Lower lobe of right lung (tissue), 2 donors: ENCODE results near the gene MRM2. TPM values are rescaled to one million over a fixed set of nuclear protein-coding genes. Genes with fewer than 3 reads are reported as not detected.
A peak's percentile ranks its signal among the peaks of the same experiment; 100 is the strongest.

Experiments used
- ATAC-seq, 2 donors: fragments of 200-7000 bp; cut with Tn5 transposase; one replicate each; pipeline ENCODE4 v1.9.1; 2020 to 2022; ENCODE audit warnings: mild to moderate bottlenecking in 2 of 2, moderate library complexity in 2 of 2
- DNase-seq: peaks from one replicate; pipeline ENCODE4 v3.0.0-alpha.2; 2020
- H3K27ac ChIP-seq: fragments of 200-600 bp; one replicate; pipeline ENCODE4 v1.8.0; 2022
- H3K27me3 ChIP-seq: fragments of 200-600 bp; one replicate; pipeline ENCODE4 v1.8.0; 2022; ENCODE audit warnings: low read depth
- H3K36me3 ChIP-seq: fragments of 200-600 bp; one replicate; pipeline ENCODE4 v1.8.0; 2022; ENCODE audit warnings: mild to moderate bottlenecking
- H3K4me1 ChIP-seq: fragments of 200-600 bp; one replicate; pipeline ENCODE4 v1.8.0; 2022
- H3K4me3 ChIP-seq: fragments of 200-600 bp; one replicate; pipeline ENCODE4 v1.8.0; 2022; ENCODE audit warnings: mild to moderate bottlenecking
- H3K9me3 ChIP-seq: fragments of 200-600 bp; one replicate; pipeline ENCODE4 v1.8.0; 2022
- intact Hi-C: fragments of 100-400 bp; cut with DNase I; formaldehyde crosslinking; loops from one replicate; pipeline ENCODE4 v1.11.0; 2022
- total RNA-seq: library from RNA; stranded (reverse); fragmentation: NEBNext Ultra II Directional; extraction: Animal tissue kit (Norgen Biotek cat#: 25700); gene quantifications from one replicate; pipeline ENCODE4 v1.2.1, GENCODE V29; 2021
- TF ChIP-seq, protein P1 (sequence below): fragments of 200-600 bp; IDR thresholded peaks from one replicate; pipeline ENCODE4 v1.8.0; 2022; ENCODE audit warnings: antibody characterized with exemption, mild to moderate bottlenecking
- donor health status: DM: no; HTN: yes; CAD: no; lungs with severe emphysema.

Gene MRM2
- total RNA-seq, 1 donor from 2014 or later, result 22.6 TPM

DNA sequence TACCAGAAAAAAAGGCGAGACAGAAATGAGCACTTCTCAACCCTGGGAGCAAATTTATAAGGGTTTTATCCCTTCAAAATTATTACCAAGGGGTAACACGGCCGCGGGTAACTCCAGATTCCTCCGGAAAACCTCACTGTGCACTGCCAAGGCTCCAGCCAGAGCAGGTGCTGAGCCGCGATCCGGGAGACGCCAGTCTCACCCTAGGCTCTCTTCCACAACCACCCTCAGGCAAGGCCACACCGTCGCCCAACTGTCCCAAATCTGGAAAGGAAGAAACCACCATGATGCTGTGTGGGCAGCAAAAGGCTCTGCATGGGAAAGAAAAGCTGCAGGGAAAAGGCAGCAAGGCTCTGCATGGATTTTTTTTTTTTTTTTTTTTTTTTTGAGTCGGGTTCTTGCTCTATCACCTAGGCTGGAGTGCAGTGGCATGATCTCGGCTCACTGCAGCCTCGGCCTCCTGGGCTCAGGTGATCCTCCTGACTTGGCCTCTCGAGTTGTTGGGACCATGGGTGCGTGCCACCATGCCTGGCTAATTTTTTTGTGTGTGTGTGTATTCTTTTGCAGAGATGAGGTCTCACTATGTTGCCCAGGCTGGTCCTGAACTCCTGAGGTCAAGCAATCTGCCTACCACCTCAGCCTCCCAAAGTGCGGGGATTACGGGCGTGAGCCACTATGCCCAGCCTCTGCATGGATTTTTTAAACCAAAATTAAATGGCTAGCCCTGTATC, 48.3 kb downstream of the MRM2 start:
- DNase-seq, result no peak
- H3K36me3 ChIP-seq, result peaks cover 10% of the 10 kb centered on the region
- TF ChIP-seq, protein P1, sequence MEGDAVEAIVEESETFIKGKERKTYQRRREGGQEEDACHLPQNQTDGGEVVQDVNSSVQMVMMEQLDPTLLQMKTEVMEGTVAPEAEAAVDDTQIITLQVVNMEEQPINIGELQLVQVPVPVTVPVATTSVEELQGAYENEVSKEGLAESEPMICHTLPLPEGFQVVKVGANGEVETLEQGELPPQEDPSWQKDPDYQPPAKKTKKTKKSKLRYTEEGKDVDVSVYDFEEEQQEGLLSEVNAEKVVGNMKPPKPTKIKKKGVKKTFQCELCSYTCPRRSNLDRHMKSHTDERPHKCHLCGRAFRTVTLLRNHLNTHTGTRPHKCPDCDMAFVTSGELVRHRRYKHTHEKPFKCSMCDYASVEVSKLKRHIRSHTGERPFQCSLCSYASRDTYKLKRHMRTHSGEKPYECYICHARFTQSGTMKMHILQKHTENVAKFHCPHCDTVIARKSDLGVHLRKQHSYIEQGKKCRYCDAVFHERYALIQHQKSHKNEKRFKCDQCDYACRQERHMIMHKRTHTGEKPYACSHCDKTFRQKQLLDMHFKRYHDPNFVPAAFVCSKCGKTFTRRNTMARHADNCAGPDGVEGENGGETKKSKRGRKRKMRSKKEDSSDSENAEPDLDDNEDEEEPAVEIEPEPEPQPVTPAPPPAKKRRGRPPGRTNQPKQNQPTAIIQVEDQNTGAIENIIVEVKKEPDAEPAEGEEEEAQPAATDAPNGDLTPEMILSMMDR, result no peak
- no peaks in the 10 kb centered on the region for H3K27me3 ChIP-seq
- peaks cover 10% of the 10 kb centered on the region for H3K9me3 ChIP-seq
- no peaks in the 10 kb centered on the region for H3K4me1 ChIP-seq
- no peak for ATAC-seq
- H3K4me3 ChIP-seq, result no peak overlapping the region
- no peak overlapping the region for H3K27ac ChIP-seq
- intact Hi-C loops, result no loop called here

DNA sequence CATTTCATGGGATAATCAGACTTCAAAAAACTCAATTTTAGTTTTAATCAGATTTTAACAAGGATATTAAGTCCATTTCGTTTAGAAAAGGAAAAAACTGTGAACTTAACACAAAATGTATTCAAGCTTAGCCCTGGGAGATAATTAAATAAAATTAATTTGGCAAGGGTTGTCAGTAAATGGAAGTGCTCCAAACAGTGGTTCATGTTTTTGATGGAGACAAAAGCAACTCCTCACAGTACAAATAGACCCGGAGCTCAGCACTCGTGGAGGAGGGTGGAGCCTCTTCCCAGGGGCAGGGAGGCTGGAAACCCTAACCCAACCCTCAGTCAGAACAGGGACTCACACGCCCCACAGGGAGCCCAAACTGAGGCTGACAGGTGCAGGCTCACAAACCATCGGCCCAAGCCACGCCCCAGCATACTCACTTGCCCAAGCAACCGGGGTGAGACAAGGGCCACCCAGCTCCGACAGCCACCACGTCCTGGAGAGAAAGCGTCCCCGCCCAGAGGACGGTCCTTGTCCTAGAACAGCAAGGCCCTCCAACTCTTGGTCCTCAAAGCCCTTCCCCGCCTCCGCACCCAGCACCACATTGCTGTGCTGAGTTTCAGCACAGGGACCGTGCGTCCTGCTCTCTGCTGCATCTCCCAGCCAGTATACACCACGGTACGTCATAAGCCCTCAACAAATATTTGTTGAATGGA, 49.0 kb downstream of the MRM2 start:
- DNase-seq, result no peak
- Histone ChIP-seq H3K36me3 (peaks cover 8% of the 10 kb centered on the region), H3K4me1 (no peaks in the 10 kb centered on the region), H3K27ac (no peak overlapping the region), H3K4me3 (no peak overlapping the region), H3K9me3 (peaks cover 10% of the 10 kb centered on the region), H3K27me3 (no peaks in the 10 kb centered on the region)
- intact Hi-C loops, result no loop called here
- TF ChIP-seq, protein P1, result no peak
- peak; percentile 65 to 87 for ATAC-seq

DNA sequence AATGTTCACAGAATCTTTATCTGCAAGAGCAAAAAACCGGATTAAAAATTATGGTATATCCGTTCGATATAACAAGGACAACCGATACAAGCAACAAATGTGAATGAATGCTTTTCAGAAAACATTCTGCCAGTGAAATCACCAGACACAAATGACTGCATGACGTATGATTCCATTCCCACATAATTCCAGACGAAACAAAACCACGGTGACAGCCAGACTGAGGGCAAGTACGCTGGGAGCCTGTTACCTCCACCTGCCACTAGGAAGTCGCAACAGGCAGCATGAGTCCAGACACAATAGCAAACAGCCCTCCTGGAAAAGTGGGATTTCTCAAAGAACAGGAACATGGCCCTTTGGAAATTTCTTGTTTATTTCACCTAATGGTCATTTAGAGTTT, 51.0 kb downstream of the MRM2 start:
- no peak overlapping the region for H3K27ac ChIP-seq
- no peak for ATAC-seq
- intact Hi-C loops, result no loop called here
- H3K27me3 ChIP-seq, result no peaks in the 10 kb centered on the region
- no peaks in the 10 kb centered on the region for H3K4me1 ChIP-seq
- peaks cover 10% of the 10 kb centered on the region for H3K9me3 ChIP-seq
- no peak overlapping the region for H3K4me3 ChIP-seq
- DNase-seq, result no peak
- TF ChIP-seq, protein P1, result no peak
- peaks cover 5% of the 10 kb centered on the region for H3K36me3 ChIP-seq

DNA sequence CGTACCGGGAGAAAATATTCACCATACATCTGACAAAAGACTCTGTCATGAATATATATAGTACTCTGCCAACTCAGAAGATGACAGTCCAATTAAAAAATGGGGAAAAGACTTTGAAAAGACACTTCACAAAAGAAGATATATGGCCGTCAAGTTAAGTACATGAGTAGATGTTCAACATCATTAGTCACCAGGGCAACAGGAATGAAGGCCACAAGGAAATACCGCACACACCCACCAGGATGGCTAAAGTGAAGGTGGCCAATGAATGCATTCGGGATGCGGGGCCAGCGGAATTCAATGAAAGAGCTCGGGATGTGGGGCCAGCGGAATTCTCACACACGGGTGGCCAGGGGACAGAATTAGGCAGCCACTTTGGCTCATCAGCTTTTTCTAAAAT, 51.5 kb downstream of the MRM2 start:
- no peak for DNase-seq
- Histone ChIP-seq H3K4me1 (no peaks in the 10 kb centered on the region), H3K9me3 (peaks cover 7% of the 10 kb centered on the region), H3K36me3 (peaks cover under 1% of the 10 kb centered on the region), H3K27me3 (no peaks in the 10 kb centered on the region), H3K4me3 (no peak overlapping the region), H3K27ac (no peak overlapping the region)
- intact Hi-C loops, result no loop called here
- no peak for ATAC-seq
- TF ChIP-seq, protein P1, result no peak

DNA sequence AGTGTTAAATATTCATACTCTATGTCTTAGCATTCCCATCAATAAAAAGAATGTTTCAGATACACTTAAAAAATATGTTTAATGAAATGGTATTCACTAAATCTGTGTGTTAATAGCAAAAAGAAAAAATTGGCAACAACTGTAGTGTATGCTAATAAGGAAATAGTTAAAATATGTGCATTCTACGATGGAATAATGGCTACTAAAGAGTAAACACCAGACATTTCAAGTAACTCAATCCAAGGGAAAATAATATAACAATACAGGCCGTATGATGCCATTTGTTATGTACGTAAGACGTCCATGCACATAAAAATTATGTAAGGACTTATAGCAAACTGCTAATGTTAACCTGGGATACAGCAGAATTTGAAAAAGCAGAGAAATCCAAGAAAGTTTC, 55.8 kb downstream of the MRM2 start:
- ATAC-seq (no peak), DNase-seq (no peak)
- TF ChIP-seq, protein P1, result no peak

More for the DNA sequence above, 55.8 kb downstream of the MRM2 start:
- Histone ChIP-seq H3K4me1 (no peaks in the 10 kb centered on the region), H3K9me3 (no peaks in the 10 kb centered on the region), H3K27ac (no peak overlapping the region), H3K4me3 (no peak overlapping the region), H3K36me3 (no peaks in the 10 kb centered on the region), H3K27me3 (no peaks in the 10 kb centered on the region)
- intact Hi-C loops, result no loop called here
